Fibroblast of peridontal ligament (primary cell): ENCODE results near the gene SPTLC1.
A peak's percentile ranks its signal among the peaks of the same experiment; 100 is the strongest.
"Not testable (repeated sequence)": the region's sequence is repeated elsewhere in the genome, so short reads cannot be mapped to it uniquely, and the experiment has no call there.

Experiments used
- DNase-seq: peaks from one replicate; pipeline ENCODE4 v3.0.0-alpha.2; 2010; ENCODE audit errors: extremely low read depth

Gene SPTLC1

GRCh38 chr9:92140074-92140753 lies 25.0 kb upstream of the SPTLC1 start:
- DNase-seq, result peak; percentile 62

- not testable (repeated sequence) for DNase-seq
Measured at GRCh38 chr9:92138960-92139540, 23.8 kb upstream of the SPTLC1 start.

DNA sequence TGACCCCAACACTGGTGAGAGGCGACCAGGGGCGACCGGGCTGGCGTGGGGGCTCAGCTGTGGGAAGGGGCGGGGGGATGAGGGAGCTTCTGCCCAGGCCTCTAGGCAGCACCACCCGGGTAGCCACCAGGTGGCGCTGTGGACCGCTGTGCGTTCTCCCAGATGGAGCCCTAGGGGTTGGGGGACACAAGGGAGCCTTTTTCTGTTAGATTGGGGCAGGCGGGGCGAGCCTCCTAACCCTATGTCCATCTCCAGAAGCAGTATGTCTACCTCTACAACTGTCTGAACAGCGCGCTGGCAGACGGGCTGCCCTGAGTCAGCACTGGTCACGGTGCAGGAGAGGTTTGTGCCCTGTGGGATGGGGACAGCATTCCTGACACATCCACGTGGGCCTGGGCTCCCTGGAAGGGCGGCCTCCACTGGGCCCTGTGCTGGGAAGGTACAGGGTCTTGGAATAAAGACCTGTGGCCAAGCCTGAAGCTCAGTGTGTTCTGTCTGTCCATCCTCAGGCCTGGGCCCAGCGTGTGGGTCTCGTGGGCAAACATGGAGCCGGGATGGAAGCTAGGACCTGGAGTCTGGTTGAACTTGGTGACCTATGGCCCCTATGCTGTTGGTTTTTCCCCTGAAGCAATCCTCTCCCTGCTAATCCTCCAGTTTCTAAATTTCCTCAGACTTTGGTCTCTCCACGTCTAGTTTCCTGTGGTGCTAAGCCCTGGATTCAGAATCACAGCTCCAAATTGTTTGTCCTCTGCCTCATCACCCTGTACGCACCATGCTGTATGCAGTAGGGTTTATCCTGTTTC lies 23.1 kb upstream of the SPTLC1 start:
- DNase-seq, result peak; percentile 60

GRCh38 chr9:92136184-92136858 lies 21.1 kb upstream of the SPTLC1 start:
- no peak for DNase-seq

- DNase-seq, result no peak
Measured at GRCh38 chr9:92135576-92135975, 20.4 kb upstream of the SPTLC1 start.

DNA sequence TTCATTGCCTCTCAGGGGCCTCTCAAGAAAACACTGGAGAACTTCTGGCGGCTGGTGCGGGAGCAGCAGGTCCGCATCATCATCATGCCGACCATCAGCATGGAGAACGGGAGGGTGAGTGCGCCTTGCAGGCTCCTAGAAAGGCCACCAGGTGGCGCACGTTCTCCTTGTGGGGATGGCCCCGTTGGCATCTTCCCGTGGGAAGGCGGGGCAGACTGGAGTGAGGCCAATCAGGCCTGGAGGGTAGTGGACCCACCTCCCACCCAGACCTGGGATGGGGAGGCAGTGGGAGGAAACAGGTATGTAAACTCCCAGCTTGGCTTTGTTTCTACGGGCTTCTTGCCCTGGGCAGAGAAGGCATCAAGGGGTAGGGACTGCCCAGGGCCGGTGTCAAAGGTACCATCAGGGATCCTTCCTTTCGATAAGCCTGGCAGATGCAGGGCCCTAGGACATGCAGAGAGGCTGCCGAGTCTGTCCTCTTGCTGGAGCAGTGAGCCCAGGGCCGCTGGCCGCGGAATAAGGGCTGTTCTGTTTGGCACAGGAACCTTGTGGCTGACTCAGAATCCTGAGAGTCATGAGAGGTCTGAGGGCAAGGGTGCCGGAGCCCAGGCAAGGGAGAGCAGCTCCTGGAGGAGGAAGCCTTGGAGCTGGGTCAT lies 18.9 kb upstream of the SPTLC1 start:
- peak; percentile 78 for DNase-seq

DNA sequence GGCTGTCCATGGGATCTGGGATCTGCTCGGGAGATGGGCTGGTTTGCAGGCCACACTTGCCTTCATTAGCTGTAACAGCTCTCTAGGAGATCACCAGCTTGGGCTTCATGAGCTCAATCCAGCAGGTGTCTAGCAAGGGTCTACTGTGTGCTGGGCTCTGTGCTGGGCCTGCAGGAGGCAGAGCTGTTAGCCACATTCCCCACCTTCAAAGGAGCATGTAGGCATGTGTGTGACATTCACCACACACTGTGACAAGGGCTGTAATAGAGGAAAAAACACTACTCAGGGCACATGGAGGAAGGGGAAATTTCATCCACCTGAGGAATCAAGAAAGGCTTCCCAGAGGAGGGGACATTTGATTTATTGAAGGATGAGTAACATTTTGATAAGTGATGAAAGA lies 17.7 kb upstream of the SPTLC1 start:
- not testable (repeated sequence) for DNase-seq

DNA sequence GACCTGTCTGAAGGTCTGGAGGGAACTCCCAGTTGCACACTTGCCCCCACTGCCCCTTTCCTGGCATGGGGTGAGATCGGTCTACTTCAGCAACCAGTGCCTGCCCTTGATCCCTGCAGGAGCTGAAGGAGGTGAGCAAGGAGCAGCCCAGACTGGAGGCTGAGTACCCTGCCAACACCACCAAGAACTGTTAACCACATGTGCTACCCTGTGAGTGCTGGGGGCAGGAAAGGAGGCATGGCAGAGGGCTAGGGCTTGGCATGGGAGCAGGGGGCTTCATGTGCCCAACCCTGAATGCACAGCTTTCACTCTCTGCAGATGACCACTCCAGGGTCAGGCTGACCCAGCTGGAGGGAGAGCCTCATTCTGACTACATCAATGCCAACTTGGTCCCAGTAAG lies 17.3 kb upstream of the SPTLC1 start:
- DNase-seq, result no peak

- no peak for DNase-seq
Measured at GRCh38 chr9:92122800-92123199, 7.6 kb upstream of the SPTLC1 start.

DNA sequence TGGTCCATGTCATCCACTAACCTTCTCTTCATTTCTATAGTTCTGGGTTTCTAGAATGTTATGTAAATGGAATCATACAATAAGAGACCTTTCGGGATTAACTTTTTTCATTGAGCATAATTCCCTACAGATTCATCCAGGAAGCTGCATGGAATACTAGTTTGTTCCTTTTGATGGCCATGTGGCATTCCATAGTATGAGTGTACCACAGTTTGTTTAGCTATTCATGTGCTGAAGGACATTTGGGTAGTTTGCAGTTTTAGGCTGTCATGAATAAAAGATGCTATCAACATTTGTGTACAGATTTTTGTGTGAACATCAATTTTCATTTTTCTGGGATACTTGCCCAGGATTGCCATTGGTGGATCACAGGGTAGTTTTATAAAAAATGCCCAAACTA lies 6.8 kb upstream of the SPTLC1 start:
- no peak for DNase-seq

- DNase-seq, result no peak
Measured at GRCh38 chr9:92121265-92121664, 6.1 kb upstream of the SPTLC1 start.

GRCh38 chr9:92120138-92120537 lies 4.9 kb upstream of the SPTLC1 start:
- no peak for DNase-seq

DNA sequence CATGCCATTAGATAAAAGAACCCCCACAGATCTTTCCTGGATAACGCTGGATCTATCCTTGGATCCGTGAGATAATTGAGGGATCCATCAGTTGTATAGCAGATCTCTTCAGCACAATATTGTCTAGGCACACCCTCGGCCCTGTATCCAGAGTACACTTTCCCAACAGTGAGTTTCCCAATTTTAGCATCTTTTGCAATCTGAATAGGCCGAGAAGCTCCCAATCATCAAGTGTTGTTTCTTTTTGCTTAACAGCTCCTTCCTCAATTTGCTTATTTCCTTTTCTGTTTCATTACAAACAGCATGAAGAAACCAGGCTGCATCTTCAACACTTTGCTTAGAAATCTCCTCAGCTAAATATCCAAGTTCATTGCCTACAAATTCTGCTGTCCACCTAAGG lies 4.4 kb upstream of the SPTLC1 start:
- no peak for DNase-seq

DNA sequence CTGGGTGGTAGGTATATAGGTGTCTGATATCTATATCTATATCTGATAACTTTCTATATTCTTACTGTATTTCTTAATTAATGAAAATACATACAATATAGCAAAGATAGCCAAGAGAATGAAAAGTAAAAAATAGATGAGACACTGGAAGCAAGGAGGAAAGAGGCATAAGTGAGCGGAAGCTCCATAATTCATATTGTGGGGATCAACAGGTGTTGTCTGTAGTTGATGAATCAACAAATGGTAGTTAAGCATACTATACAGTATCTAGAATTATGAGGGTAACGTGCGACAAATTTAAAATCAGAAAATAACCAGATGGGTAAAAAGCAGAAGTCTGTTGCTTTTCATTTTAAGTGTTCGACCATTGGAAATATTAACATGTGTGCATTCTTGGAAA lies 7.1 kb downstream of the SPTLC1 start:
- DNase-seq, result no peak

DNA sequence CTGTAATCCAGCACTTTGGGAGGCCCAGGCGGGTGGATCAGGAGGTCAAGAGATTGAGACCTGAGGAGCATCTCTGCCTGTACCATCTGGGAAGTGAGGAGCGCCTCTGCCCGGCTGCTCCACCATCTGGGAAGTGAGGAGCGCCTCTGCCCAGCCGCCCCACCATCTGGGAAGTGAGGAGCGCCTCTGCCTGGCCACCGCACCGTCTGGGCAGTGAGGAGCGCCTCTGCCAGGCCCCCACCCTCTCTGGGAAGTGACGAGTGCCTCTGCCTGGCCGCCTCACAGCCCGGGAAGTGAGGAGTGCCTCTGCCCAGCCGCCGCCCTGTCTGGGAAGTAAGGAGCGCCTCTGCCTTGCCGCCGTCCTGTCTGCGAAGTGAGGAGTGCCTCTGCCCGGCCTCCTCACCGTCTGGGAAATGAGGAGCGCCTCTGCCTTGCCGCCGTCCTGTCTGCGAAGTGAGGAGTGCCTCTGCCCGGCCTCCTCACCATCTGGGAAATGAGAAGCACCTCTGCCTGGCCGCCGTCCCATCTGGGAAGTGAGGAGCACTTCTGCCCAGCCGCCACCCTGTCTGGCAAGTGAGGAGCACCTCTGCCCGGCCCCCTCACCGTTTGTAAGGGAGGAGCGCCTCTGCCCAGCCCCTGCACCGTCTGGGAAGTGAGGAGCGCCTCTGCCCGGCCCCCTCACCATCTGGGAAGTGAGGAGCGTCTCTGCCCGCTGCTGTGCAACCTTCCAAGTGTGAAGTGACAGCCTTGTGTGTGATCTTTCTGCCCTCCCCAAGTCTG lies 9.6 kb downstream of the SPTLC1 start:
- not testable (repeated sequence) for DNase-seq

DNA sequence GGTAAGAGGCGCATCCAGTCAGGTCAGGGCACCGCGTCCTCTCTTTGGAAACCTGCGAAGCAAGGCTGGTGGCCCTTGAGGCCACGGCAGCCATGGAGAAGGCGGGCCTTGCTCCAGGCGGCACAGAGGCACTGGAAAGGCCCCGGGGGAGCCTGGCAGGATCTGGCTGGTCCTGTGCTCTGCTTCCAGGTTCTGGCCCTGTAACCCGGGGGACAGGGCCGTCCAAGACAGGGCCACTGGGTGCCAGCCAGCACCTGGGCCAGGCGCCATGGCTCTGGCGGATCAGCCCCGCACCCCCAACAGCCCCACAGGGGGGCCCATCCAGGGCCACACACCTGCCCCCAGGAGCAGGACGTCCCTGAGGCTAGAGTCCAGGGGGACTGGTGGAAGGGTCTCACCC lies 11.6 kb downstream of the SPTLC1 start:
- DNase-seq, result not testable (repeated sequence)

GRCh38 chr9:92100237-92100911 lies 14.8 kb downstream of the SPTLC1 start:
- DNase-seq, result peak; percentile 65

- no peak for DNase-seq
Measured at GRCh38 chr9:92098638-92099037, 16.6 kb downstream of the SPTLC1 start.

DNA sequence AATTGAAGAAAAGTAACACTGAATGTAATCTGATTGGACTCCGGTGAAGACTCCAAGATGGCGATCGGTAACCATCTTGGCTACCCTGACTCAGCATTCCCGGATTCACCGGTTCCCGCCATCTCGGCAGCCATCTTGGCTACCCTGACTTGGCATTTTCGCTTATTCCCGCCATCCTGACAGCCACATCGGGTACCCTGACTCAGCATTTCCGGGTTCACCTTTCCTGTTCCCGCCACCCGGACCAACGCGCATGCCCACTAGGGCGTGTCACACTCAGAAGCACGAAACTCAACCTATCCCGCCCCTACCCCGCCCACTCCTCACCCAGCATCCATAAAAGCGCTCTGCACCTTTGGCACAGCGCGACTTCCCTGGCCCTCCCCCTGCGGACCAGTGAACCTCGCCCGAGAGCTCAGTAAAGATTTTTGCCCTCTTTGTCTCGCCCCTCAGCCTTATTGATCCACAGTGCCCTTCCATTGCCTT lies 17.2 kb downstream of the SPTLC1 start:
- peak; percentile 81 for DNase-seq

DNA sequence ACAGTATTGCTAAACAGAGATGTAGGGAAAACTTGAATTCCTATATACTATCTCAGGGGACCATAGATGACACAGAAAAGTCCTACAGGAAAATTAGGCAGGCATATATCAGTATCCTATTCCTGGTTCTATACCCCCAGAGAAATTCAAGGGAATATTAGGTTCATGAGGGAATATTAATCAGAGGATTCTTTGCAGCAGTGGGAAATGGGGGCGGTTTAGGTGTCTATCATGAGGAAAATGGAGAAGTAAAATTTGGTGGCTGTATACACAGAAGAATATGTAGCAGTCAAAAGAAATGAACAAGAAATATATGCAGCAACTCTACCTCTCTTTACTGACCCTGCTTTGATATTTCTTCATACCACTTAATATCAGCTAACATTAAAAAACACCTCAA lies 20.0 kb downstream of the SPTLC1 start:
- no peak for DNase-seq
